Measurements from ENCODE around the gene TVP23B. TPM values are rescaled to one million over a fixed set of nuclear protein-coding genes. Genes with fewer than 3 reads are reported as not detected.
"Not testable (repeated sequence)": the region's sequence is repeated elsewhere in the genome, so short reads cannot be mapped to it uniquely, and the experiment has no call there.

The TVP23B gene
- 42.4 TPM for polyA plus RNA-seq (2012; ENCODE audit: insufficient read length, low read depth)

DNA sequence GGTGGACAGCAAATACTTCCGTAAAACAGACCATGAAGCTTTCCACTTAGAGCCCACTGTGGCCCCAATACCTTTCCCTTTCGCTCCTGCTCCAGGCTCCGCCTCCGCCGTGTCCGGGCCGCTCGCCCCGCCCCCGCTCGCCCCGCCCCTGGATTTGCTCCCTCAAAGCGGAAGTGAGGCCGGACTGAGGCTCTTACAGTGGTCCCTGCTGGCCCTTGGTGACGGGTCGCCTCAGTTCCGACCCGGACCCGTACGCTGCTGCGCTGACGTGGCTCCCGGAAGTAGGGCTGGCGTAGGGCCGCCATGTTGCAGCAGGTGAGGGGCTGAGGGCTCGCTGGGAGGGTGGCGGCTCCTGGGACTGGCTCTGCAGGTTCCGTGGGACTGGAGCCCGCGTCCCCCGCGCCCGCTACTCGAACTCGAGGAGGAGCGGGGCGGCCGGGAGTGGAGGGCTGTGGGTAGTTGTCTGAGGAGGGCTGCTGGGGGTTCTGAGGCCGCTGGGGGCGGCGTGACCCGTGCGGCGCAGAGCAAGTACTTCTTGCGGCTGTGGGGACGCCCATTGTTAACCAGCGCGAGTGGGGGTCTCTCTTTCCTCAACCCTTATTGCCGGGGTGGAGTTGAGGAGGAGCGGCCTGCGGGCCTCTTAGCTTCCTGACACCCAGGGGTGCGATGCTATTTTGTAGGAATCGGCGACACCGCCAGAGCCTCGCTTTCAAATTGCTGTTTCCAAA is at the start of gene TVP23B:
TSS of gene TVP23B (plus strand) at position 193 of the 728 bp plus-strand sequence. CDS start at position 304, 111 bp downstream.
- TF ChIP-seq TAF1 (IDR thresholded peaks at IDR 0.05; ENCODE audit: borderline replicate concordance, insufficient read depth, low read length) (peak; percentile 79; the same call in 1 of the 2 replicates), POLR2AphosphoS5 (IDR thresholded peaks at IDR 0.05; ENCODE audit: low read depth, low read length) (peak; percentile 68)

DNA sequence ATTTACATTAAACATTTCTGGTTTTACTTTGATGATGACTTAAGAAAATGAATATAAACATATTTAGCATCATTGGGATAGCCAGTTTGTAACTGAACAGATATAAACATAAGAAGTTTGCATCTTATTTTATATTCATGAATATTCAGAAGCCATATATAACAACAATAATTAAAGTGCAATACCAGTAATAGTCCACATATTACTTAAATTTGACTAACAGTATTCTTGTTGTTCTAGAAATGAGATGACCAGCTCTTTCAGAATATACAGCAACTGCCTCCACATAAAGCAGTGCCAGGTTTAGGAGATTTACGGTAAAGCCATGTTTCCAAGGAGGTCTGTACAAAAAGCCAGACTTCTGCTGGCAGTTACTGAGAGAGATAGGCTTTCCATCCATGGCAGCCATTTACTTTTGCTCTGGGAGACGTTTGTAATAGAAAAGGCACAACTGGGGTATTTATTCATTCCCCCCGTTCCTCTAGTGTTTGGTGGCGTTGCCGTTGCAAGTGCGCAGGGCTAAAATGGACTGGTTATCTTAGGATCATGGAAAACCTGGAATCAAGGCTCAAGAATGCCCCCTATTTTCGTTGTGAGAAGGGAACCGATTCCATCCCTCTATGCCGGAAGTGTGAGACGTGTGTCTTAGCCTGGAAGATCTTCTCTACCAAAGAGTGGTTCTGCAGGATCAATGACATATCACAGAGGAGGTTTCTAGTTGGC is 37.1 kb upstream of the TVP23B start, which contains the start of gene FBXW10:
TSS of gene FBXW10 (plus strand) at position 356 of the 723 bp plus-strand sequence. CDS start at position 547, 191 bp downstream.
- TF ChIP-seq, protein P1, sequence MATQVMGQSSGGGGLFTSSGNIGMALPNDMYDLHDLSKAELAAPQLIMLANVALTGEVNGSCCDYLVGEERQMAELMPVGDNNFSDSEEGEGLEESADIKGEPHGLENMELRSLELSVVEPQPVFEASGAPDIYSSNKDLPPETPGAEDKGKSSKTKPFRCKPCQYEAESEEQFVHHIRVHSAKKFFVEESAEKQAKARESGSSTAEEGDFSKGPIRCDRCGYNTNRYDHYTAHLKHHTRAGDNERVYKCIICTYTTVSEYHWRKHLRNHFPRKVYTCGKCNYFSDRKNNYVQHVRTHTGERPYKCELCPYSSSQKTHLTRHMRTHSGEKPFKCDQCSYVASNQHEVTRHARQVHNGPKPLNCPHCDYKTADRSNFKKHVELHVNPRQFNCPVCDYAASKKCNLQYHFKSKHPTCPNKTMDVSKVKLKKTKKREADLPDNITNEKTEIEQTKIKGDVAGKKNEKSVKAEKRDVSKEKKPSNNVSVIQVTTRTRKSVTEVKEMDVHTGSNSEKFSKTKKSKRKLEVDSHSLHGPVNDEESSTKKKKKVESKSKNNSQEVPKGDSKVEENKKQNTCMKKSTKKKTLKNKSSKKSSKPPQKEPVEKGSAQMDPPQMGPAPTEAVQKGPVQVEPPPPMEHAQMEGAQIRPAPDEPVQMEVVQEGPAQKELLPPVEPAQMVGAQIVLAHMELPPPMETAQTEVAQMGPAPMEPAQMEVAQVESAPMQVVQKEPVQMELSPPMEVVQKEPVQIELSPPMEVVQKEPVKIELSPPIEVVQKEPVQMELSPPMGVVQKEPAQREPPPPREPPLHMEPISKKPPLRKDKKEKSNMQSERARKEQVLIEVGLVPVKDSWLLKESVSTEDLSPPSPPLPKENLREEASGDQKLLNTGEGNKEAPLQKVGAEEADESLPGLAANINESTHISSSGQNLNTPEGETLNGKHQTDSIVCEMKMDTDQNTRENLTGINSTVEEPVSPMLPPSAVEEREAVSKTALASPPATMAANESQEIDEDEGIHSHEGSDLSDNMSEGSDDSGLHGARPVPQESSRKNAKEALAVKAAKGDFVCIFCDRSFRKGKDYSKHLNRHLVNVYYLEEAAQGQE (IDR thresholded peaks at IDR 0.05; ENCODE audit: insufficient read depth in 1 of 2, low read depth in 2 of 2, low read length in 2 of 2): not testable (repeated sequence)
- TF ChIP-seq POLR2AphosphoS5 (IDR thresholded peaks at IDR 0.05; ENCODE audit: low read depth, low read length); FOXP2 (optimal IDR thresholded peaks at IDR 0.05; ENCODE audit: borderline replicate concordance, extremely low read depth, extremely low read length, insufficient read depth): not testable (repeated sequence)

DNA sequence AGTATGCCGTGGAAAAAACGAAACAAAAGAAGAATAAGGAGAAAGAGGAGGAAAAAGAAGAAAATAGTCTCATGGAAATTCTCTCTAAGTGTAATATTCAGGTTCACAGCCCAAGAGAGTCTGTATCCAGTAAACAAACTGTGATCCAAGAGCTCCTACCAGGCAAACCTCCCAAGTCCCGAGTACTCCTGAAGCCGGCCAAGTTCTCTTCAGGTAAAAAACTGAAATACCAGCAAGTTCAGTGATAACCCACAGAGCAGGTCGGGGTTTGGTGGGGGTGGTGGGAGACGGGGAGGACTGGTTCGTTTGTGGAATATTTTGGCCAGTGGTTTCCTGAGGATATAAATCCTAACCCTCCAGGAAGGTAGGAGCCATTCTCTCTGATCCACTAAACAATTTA is 8.5 kb upstream of the TVP23B start:
- TF ChIP-seq POLR2AphosphoS5 (IDR thresholded peaks at IDR 0.05; ENCODE audit: low read depth, low read length): no peak

- no peak for TF ChIP-seq SIN3A (IDR thresholded peaks at IDR 0.05; ENCODE audit: borderline replicate concordance, insufficient read depth, low read length)
- TF ChIP-seq, protein P1 (IDR thresholded peaks at IDR 0.05; ENCODE audit: insufficient read depth in 1 of 2, low read depth in 2 of 2, low read length in 2 of 2): no peak
Measured at GRCh38 chr17:18848501-18848900, 67.5 kb downstream of the TVP23B start.

- TF ChIP-seq FOXP2 (optimal IDR thresholded peaks at IDR 0.05; ENCODE audit: borderline replicate concordance, extremely low read depth, extremely low read length, insufficient read depth) (no peak), TAF1 (IDR thresholded peaks at IDR 0.05; ENCODE audit: borderline replicate concordance, insufficient read depth, low read length) (no peak)
- TF ChIP-seq, protein P1 (IDR thresholded peaks at IDR 0.05; ENCODE audit: insufficient read depth in 1 of 2, low read depth in 2 of 2, low read length in 2 of 2): no peak
Measured at GRCh38 chr17:18850679-18851078, 69.7 kb downstream of the TVP23B start.

DNA sequence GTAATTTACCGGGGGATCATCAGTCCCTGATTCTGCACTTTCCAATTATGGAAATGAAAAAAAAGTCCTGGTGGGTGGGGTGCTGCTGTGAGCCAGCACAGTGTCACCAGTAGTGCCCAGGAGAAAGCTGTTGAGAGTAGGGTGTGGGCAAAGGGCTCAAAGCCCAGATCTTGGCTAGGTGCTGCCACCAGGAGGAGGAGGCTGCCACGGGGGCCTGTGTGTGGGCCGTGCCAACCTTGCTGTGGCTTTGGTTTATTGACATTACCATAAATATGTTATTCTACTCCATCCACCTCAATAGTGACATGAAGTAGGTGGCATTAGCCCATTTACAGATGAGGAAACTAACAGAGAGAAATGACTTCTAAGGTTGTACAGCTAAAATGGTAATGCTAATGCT is 70.2 kb downstream of the TVP23B start:
- TF ChIP-seq SIN3A (IDR thresholded peaks at IDR 0.05; ENCODE audit: borderline replicate concordance, insufficient read depth, low read length) (no peak), TAF1 (IDR thresholded peaks at IDR 0.05; ENCODE audit: borderline replicate concordance, insufficient read depth, low read length) (no peak), POLR2AphosphoS5 (IDR thresholded peaks at IDR 0.05; ENCODE audit: low read depth, low read length) (no peak), FOXP2 (optimal IDR thresholded peaks at IDR 0.05; ENCODE audit: borderline replicate concordance, extremely low read depth, extremely low read length, insufficient read depth) (no peak)
- TF ChIP-seq, protein P1 (IDR thresholded peaks at IDR 0.05; ENCODE audit: insufficient read depth in 1 of 2, low read depth in 2 of 2, low read length in 2 of 2): no peak

Data from PFSK-1 (cell line).